ELR (cell line): Measurements from ENCODE around the gene SLC25A31.

Experiments
- DNase-seq: peaks from one replicate; pipeline ENCODE4 v3.0.0-alpha.2; 2015; ENCODE audit warnings: low read depth

SLC25A31 gene

DNA sequence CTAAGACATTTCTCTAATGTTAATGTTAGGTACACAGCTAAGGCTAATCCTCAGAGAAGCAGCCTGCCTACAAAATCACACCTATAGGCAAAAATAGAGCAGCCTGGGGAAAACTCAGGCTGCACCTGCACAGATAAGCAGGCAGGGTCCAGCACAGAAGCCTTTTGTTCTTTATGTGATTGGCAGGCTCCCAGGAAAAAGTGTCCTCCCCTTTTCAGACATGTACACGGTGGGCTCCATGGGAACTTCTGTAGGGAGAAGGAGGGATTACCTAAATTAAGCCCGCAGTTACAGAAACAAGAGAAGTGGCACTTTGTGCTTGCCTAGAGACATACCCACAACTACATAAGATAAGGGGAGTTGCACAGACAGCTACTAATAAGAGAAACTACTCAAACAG lies 47.9 kb downstream of the SLC25A31 start:
- no peak for DNase-seq

DNA sequence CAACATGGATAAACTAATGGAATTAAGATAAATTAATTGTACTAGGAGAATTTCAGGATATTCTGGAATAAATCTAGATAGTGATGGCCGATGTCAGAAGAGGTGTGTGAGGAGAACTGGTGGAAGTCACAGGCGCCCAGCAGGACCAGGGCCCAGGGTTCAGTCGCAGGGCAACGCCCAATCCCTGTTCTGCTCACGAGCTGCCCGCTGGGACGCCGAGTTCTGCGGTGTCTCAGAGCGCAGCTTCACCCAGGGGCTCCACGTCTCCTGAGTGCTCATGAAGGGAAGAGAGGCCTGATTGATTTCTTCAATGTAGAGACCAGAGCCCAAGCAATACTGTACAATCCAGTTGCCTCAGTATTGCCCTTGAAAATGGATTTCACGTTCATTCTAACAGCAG lies 50.4 kb downstream of the SLC25A31 start:
- no peak for DNase-seq

DNA sequence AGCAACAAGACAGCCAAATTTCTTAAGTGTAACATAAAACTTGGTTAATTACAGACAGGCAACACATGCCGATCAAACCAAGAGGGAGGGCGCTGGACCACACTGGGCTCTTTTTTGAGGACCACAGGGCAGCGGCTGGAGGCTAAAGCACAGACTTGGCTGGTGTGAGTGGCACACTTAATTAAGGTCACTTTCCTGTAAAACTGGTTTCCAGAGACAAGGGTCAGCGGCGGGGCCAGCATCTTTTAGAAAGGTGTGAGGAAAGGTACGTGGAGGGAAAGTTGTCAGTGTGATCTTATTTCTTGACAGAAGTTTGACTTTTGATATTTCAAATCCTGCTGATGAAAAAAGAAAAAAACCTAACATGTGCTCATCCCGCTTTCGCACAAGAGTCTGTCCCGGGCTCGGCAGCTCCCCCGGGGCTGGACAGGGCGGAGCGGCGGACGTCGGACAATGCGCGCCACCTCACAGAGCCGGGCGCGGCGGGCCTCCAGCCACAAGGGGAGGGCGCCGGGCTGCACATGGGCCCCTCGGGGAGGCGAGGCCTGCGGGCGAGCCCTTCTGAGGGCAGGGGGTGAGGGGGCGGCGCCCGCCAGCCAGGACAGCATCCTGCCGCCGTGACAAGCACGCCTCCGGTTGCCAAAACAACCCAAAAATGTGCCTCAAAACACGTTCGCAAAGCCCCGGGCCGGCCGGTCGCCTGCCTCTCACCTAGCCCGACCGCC lies 51.3 kb downstream of the SLC25A31 start:
- DNase-seq: peak; percentile 60

DNA sequence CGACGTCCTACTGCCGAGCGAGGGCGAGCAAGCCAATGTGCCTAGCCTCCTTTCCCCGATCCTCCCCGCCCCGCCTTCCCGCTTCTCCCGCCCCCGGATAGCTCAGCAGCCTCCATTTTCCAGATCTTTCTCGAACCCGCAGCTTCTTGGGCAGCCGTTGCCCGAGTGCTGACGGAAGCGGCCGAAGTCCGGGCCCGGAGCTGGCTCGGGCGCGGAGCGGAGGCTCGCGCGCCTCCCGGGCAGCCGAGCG lies 51.8 kb downstream of the SLC25A31 start:
- peak; percentile 86 for DNase-seq

DNA sequence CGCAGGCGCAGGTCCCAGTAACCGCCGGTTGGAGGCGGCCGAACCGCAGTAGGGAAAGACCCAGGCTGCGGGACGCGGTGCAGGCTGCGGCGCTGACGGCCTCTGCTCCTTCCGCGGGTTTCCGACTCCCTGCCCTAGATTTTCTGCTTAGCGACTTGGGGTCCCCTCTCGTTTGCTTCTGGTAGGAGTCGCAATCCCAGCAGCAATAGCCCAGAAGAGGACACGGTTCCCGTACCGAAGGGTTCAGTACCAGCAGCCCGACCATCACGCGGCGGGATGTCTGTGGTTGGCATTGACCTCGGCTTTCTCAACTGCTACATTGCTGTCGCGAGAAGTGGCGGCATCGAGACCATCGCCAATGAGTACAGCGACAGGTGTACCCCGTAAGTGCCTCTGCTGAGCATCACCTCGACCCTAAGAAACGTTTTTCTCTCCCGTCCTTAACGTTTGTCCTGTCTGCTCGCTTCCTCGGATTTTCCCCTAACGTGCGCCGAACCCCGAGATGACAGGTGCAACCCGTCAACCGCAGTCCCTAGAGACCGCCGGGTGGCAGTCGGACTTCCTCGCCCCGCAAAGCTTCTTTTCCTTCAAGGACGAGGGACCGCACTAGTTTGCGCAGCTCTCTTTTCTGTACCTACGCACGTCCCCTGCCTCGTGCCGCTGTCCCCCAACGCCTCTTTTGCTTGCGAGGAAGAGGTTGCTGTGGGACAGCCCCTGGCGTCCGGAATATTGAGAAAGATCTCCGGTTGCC lies 52.2 kb downstream of the SLC25A31 start, which contains the start of gene HSPA4L:
Gene HSPA4L (plus strand): TSS at position 48 of the 751 bp plus-strand sequence. CDS start 229 bp downstream, at position 277.
- peak; percentile 69 for DNase-seq

DNA sequence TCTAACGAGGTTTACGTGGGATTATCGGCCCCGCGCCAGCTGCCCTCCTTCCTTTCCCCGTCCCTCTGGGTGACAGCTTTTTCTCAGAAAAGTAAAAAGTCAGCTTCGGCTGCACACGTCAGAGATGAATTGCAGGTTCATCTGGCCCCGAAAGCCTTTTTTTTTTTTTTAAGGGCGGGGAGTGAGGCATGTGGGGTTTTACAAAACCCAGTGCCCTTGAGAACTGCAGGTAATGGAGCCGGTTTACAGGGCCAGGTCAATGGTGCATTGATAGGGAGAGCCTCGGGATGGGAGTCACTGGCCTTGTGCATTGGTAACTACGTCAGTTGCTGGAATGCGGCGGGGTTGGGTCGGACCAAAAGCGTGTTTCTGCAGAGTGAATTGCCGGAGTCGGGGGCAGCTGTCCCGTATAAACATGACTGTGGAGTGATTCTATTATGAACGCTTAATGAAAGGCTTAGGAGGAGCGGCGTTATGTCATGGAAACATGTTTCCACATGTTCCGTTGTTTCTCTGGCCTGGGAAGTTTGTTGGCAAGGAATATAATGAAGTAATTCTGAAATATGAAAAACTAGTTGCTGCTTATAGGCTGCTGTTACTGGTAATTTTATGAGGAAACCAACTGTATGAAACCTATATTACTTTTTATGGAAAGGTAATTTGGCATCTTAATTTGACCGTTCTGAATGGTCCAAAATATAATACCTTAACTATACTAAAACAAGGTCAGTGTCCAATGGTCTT lies 53.0 kb downstream of the SLC25A31 start:
- DNase-seq: peak; percentile 55

DNA sequence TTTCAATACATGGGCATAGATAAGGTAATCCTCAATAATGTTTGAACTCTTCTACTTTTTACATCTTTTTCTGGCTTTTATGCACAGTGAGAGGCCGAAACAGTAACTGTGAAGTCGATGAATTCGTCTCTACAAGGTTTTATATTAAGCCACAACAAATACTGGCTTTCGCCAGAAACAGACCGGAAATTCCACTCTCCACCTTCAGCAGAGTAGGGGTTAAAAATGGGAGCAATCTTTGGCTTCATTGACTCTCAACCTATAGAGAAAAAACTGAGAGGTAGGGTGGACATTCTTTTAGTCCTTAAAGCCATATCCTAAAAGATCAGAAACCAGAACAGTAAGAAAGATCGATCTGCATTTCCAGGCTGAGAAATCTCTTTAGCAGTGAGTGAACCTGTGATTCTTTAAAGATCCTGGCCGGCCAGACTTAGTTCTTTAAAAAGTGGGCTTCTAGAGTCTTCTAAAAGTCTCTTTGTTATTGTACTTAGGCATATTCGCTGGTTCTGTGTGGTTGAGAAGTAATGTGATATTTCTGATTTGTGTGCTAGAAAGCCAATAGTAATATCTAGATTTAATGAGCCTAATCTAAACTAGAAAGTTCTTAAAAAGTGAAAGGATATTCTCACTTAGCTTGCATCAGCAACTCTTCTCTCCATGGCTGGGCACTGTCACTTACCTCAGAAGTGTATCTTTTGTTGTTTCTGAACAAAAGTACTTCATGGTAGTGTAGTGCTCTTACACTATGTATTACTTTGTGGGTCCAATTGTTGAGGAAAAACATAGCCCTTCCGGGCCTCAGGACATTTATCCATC lies 54.0 kb downstream of the SLC25A31 start:
- no peak for DNase-seq

DNA sequence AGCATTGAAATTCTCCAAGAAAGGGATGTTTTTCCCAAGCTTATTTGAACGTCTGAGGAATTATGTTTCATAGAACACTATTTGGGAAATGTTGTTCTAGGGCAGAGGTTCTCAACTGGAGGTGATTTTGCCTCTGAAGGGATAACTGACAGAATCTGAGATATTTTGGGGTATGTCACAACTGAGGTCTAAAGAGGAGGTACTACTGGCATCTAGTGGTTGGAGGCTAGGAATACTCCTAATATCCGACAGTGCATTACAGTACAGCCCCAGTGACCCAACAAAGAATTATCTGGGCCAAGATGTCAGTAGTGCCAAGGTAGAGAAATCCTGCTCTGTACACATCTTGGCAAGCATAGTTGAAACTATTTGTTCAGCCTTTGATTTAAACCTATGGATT lies 58.3 kb downstream of the SLC25A31 start:
- peak; percentile 37 for DNase-seq

DNA sequence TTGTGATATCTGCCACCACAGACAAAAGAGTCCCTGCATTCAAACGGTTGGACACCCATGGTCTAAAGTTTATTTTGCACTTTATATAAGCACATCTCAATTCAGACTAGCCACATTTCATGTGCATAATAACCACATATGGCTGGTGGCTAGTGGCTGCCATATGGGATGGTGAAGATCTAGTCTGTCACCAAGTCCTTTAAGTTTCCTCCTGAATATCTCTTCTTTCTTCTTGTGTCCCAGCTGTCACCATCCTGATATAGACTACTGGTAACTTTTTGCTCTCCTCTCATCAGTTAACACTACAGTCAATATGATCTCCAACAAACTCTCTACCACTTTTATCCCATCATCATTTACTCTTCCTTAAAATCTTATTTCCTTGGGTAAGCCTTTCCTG lies 61.2 kb downstream of the SLC25A31 start:
- DNase-seq: no peak

DNA sequence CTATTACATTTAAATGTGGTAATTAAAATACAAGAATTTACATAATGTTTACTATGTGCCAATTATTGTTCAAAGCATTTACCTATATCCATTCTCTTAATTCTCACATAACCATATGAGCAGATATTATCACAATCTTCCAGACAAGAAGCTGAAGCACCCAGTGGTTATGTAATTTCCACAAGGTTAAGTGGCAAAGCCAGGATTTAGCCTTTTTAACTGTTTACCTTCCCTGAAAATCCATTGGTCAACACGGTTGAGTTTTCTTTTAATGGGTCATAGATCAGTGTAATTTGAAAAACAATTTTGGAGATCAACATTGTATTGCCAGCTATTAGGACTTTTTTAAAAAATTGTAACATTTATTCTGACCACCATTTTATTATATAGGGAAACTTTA lies 63.3 kb downstream of the SLC25A31 start:
- no peak for DNase-seq

DNA sequence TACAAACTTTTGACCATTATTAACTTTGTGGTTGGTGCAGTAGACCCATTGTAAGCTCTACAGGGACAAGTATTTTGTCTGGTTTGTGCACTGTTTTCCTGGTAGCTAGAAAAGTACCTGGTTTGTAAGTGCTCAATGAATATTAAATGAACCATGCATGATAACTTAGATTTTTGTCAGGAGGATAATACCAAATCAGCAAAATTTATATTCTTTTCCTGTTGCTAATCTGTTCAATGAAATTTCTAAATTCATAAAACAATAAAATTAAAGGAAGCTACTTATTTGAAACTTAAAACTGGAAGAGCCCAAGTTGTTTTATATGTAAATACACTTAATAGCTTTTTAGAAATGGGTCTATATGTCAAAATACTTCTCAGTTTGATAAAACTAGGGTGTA lies 69.5 kb downstream of the SLC25A31 start:
- no peak for DNase-seq

DNA sequence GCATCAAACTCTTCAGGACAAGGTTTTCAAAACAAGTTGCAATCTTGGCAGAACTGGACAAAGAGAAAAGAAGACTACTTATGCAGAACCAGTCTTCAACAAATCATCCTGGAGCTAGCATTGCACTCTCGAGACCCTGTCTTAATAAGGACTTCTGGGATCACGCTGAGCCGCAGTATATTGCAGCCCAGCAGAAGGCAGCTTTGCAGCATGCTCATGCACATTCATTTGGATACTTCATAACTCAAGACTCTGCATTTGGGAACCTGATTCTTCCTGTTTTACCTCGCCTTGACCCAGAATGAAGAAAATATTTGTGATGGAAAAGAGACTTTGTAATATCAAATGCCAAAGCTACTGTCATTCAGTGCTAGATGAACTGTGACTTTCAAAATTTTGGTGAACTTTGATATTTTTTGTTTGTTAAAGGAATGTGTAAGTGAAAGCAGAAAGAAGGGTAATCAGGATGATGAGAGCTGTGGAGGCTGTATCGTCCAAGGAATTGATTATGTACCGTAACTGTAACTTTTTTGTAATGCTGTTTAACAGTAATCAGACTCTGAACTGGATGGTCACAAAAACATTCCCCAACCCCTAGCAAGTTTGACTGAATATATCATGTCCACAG lies 79.1 kb downstream of the SLC25A31 start:
- DNase-seq: peak; percentile 1

DNA sequence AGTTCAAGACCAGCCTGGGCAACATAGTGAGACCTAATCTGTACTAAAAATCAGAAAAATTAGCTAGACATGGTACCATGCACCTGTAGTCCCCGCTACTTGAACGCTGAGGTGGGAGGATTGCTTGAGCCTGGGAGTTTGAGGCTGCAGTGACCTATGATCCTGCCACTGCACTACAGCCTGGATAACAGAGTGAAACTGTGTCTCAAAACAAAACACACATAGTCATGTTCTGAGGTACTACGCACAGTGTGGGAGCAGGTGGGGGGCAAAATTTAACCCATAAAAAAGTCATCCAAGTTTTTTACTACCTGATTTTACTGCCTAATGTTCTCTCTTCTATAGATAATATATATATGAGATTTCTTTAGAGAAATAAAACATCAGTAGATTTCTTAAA lies 80.4 kb downstream of the SLC25A31 start:
- DNase-seq: no peak

DNA sequence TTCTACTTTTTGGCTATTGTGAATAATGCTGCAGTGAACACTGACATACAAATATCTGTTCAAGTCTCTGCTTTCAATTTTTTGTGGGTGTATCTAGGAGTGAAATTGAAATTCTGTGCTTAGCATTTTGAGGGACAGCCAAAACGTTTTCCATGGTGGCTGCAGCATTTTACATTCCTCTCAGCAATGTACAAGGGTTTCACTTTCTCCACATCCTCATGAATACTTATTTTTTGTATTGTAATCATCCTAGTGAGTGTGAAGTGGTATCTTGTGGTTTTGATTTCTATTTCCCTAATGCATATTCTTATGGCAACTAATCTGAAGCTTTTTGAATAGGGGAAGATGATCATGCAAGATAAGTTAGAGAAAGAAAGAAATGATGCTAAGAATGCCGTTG lies 92.2 kb downstream of the SLC25A31 start:
- DNase-seq: no peak
